Thyroid gland (tissue), 4 donors: Measurements from ENCODE around the gene TTC3. TPM values are rescaled to one million over a fixed set of nuclear protein-coding genes. Genes with fewer than 3 reads are reported as not detected.

Experiments
- DNase-seq, 2 donors: peaks; one replicate each; pipeline ENCODE4 v3.0.0-alpha.2; 2019
- H3K27ac ChIP-seq, 3 donors: fragments of 200-600 bp; sonication (generic); 1 replicate in 2 of 3; 2 replicates in 1 of 3; pipeline ENCODE4 v1.5.1; 2016 to 2019; ENCODE audit warnings: mild to moderate bottlenecking in 1 of 3, moderate library complexity in 1 of 3
- H3K27me3 ChIP-seq: fragments of 200-600 bp; sonication (generic); one replicate; pipeline ENCODE4 v1.5.1; 2019
- H3K36me3 ChIP-seq, 2 donors: fragments of 200-600 bp; sonication (generic); one replicate each; pipeline ENCODE4 v1.5.1; 2016 to 2019
- H3K4me1 ChIP-seq, 2 donors: fragments of 200-600 bp; sonication (generic); one replicate each; pipeline ENCODE4 v1.5.1; 2017 to 2019
- H3K4me3 ChIP-seq, 3 donors: fragments of 200-600 bp; sonication (generic); replicated peaks in 1 of 3; 1 replicate in 2 of 3; 2 replicates in 1 of 3; pipeline ENCODE4 v1.5.1; 2016; ENCODE audit warnings: mild to moderate bottlenecking in 1 of 3
- H3K9me3 ChIP-seq: fragments of 200-600 bp; sonication (generic); one replicate; pipeline ENCODE4 v1.5.1; 2017
- CTCF ChIP-seq, 6 experiments: fragments of 200-600 bp in 3 of 6; fragments of 450-650 bp in 3 of 6; sonication (generic) in 3 of 6; IDR thresholded peaks; one replicate each; pipeline ENCODE4 v1.5.1; 2016 to 2019; ENCODE audit warnings: antibody characterized with exemption in 6 of 6, mild to moderate bottlenecking in 2 of 6, inconsistent platforms in 1 of 6, moderate library complexity in 1 of 6
- POLR2A ChIP-seq, 2 donors: fragments of 450-650 bp; IDR thresholded peaks; one replicate each; pipeline ENCODE4 v1.6.1; 2017; ENCODE audit warnings: antibody characterized with exemption in 2 of 2, mild to moderate bottlenecking in 2 of 2, moderate library complexity in 1 of 2
- WGBS, 2 donors: methylation state at CpG; one replicate each; pipeline ENCODE4 v1.1.5; 2017; 5-methylcytosine and 5-hydroxymethylcytosine counted together
- intact Hi-C: fragments of 100-400 bp; cut with DNase I; formaldehyde crosslinking; loops from one replicate; pipeline ENCODE4 v1.15.1; 2023
- total RNA-seq, 4 donors: library from RNA; depleted of rRNA; stranded (reverse); fragments of >200 nt; gene quantifications; one replicate each; pipeline ENCODE4 v1.2.3, GENCODE V29; 2016

TTC3 gene
- total RNA-seq, 4 donors from 2014 or later: 206 to 286 (median 251) TPM

GRCh38 chr21:37181059-37181458 is 108.0 kb downstream of the TTC3 start:
- Histone ChIP-seq H3K36me3 (peaks cover 0 to 9% of the 10 kb centered on the region in 2 donors), H3K27ac (no peak overlapping the region), H3K9me3 (no peaks in the 10 kb centered on the region), H3K4me1 (no peaks in the 10 kb centered on the region), H3K27me3 (no peaks in the 10 kb centered on the region), H3K4me3 (no peak overlapping the region)
- DNase-seq: no peak
- no peak for TF ChIP-seq POLR2A (IDR thresholded peaks at IDR 0.05)
- TF ChIP-seq CTCF (IDR thresholded peaks at IDR 0.05): no peak
- intact Hi-C loops: no loop called here
- 94 to 97% methylated on average over 3 of the region's 3 CpGs for WGBS, 2 donors

- H3K4me1 ChIP-seq: no peaks in the 10 kb centered on the region
- H3K27me3 ChIP-seq: no peaks in the 10 kb centered on the region
- intact Hi-C loops: no loop called here
- no peaks in the 10 kb centered on the region for H3K9me3 ChIP-seq
- no peak for TF ChIP-seq CTCF (IDR thresholded peaks at IDR 0.05)
- H3K27ac ChIP-seq: no peak overlapping the region
- no peak overlapping the region for H3K4me3 ChIP-seq
- 83 to 92% methylated on average over 6 of the region's 6 CpGs for WGBS, 2 donors
- H3K36me3 ChIP-seq: peaks cover 10 to 18% of the 10 kb centered on the region in 2 donors
- no peak for DNase-seq
These were observed 109.2 kb downstream of the TTC3 start for GRCh38 chr21:37182222-37182621.

GRCh38 chr21:37183749-37184148 is 110.7 kb downstream of the TTC3 start:
- peaks cover 18 to 24% of the 10 kb centered on the region in 2 donors for H3K36me3 ChIP-seq
- H3K4me3 ChIP-seq: no peak overlapping the region
- no peak for DNase-seq
- TF ChIP-seq CTCF (IDR thresholded peaks at IDR 0.05): no peak
- TF ChIP-seq POLR2A (IDR thresholded peaks at IDR 0.05): no peak
- H3K4me1 ChIP-seq: no peaks in the 10 kb centered on the region
- intact Hi-C loops: no loop called here
- WGBS, 2 donors: 89 to 95% methylated on average over 3 of the region's 3 CpGs
- H3K9me3 ChIP-seq: no peaks in the 10 kb centered on the region
- H3K27ac ChIP-seq: no peak overlapping the region
- H3K27me3 ChIP-seq: no peaks in the 10 kb centered on the region

- H3K4me3 ChIP-seq: no peak overlapping the region
- TF ChIP-seq POLR2A (IDR thresholded peaks at IDR 0.05) (no peak), CTCF (IDR thresholded peaks at IDR 0.05) (no peak)
- DNase-seq: no peak
- intact Hi-C loops: no loop called here
- peaks cover 21 to 35% of the 10 kb centered on the region in 2 donors for H3K36me3 ChIP-seq
- no peaks in the 10 kb centered on the region for H3K4me1 ChIP-seq
- H3K9me3 ChIP-seq: no peaks in the 10 kb centered on the region
- no peak overlapping the region for H3K27ac ChIP-seq
- WGBS, 2 donors: 96 to 97% methylated on average over 9 of the region's 9 CpGs
- no peaks in the 10 kb centered on the region for H3K27me3 ChIP-seq
These were observed 111.9 kb downstream of the TTC3 start for GRCh38 chr21:37184784-37185593.

GRCh38 chr21:37186983-37187382 is 113.9 kb downstream of the TTC3 start:
- no peak overlapping the region for H3K4me3 ChIP-seq
- intact Hi-C loops: no loop called here
- no peaks in the 10 kb centered on the region for H3K4me1 ChIP-seq
- no peaks in the 10 kb centered on the region for H3K9me3 ChIP-seq
- 82 to 88% methylated on average over 2 of the region's 2 CpGs for WGBS, 2 donors
- H3K27ac ChIP-seq: no peak overlapping the region
- DNase-seq: no peak
- TF ChIP-seq CTCF (IDR thresholded peaks at IDR 0.05) (no peak), POLR2A (IDR thresholded peaks at IDR 0.05) (no peak)
- H3K27me3 ChIP-seq: no peaks in the 10 kb centered on the region
- H3K36me3 ChIP-seq: peaks cover 21 to 43% of the 10 kb centered on the region in 2 donors
